ENCODE data around the gene SMCHD1.

DNA sequence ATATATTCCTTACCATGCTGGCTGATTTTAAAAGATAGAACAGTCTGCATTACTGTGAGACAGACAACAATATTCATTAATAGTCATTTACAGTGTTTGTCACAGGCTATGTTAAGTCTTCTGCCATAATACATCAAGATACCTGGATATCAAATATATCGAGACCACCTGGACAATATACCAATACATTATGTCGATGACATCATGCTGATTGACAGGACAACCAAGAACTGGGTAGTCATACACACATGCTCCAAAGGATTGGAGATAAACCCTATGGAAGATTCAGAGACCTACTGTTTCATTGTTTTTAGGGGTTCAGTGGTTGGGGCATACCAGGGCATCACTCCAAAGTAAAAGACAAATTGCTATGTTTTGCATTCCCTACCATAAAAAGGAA is 26.5 kb upstream of the SMCHD1 start:
- TF ChIP-seq MAX (IDR thresholded peaks at IDR 0.05) (no peak), CTCF (IDR thresholded peaks at IDR 0.05; ENCODE audit: low read depth, low read length, missing input control) (no peak), SP1 (IDR thresholded peaks at IDR 0.05) (no peak), EGR1 (IDR thresholded peaks at IDR 0.05; ENCODE audit: low read depth in 2 of 2) (no peak)

All from liver (tissue), 3 donors.